Raji (cell line): ENCODE data around the gene TOMM70.

Experiments used
- POLR2A ChIP-seq: IDR thresholded peaks from 2 replicates; pipeline ENCODE4 v1.6.1; 2011; ENCODE audit warnings: low read depth, low read length, control low read depth; ENCODE audit not compliant: insufficient read depth

TOMM70 gene

GRCh38 chr3:100395679-100396431, 5.0 kb downstream of the TOMM70 start:
- no peak for TF ChIP-seq POLR2A

DNA sequence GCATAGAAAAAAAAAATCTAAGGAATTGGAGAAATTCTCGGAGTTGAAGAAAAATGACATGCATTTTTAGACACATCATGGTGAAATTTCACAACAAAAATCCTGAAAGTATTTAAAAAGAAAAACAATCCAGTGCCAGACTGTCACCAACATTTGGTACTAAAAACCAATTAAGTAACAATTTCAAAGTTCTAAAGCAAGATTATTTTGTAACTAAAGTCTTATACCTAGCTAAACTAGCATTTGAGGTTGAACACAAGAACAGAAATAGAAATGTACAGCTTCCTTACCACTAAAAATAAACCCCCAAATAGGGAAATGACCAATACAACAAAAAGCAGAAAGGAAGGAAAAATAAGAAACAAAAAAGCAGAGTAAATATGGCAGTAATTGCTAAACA, 11.9 kb downstream of the TOMM70 start:
- no peak for TF ChIP-seq POLR2A

DNA sequence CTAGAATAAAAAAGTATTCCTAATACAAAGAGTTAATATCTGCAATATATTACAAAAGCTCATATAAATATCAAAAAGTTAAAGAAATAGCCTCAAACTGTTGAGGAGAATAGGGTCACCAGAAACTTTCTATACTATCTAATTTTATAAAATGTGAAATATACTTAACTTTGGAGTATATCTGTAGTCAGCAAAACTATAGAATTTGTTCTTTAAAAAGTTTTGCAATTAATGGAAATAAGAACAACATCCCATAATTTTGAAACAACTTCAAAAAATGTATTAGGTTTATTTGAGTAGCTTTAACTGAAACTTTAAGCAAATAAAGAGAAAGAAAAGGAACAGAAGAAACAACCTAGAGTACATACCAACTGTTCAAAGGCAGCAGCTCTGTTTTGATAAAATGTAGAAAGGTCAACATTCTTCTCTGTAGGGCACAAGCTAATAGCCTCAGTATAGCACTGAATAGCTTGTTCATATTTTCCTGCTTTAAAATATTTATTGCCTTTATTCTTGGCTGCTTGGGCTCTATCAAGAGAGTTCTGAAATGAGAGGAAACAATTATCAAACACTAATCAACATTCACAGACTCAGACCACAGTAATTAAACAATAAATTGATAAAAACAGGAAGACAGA, 14.3 kb downstream of the TOMM70 start:
- no peak for TF ChIP-seq POLR2A

DNA sequence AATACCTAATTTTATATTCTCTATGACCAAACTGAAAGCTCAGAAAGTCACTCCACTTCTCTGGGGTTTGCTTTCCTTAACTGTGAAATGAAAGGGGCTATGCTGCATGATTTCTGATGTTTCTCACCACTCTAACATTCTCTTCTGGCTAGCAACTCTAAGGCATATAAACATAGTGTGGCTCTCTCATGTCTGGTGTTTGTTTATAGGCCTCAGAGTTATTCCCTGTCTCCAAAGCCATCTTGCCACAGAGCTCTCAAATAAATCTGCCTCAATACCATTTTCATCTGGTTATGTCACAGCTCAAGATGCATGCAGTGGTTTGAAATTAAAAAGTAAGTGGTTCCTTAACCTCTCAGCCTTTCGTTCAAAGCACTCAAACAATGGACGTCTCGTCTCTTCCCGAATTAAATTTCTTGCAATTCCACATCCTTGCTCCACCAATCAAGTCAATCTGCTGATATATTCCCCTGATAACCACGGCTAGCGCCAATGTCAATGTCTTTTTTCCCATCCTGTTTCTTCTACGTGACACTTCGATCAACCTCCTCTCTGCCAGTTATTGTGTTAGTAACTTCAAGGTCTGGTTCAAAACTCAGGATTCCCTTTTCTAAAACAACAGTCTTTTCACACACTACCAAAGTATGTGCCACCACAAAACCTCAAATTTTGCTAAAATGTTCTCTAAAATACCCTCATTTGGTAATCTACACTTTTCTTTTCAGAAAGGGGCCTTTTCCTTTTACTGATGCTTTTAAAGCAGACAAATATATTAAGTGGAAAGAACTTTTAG, 16.0 kb downstream of the TOMM70 start:
- no peak for TF ChIP-seq POLR2A

- TF ChIP-seq POLR2A, result no peak
Measured at GRCh38 chr3:100376301-100376700, 24.6 kb downstream of the TOMM70 start.

- no peak for TF ChIP-seq POLR2A
Measured at GRCh38 chr3:100374521-100374920, 26.4 kb downstream of the TOMM70 start.

DNA sequence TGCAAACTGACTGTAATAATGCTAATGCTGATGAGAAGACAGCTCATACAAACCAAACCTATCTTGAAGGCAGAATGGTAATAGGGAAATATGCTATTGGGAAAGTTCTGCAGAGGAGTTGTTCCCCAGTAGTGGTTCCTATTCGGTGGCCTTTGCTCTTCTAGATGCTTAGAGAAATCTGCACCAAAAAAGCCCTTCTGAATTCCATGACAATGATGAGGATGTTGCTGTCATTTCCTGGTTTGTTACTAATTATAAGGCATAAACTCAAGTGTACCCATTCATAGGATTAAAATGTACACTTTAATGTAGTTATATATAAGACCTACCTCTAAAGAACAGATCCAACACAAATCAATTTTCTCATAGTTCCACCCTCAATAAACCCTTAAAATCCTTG, 30.1 kb downstream of the TOMM70 start:
- no peak for TF ChIP-seq POLR2A

- TF ChIP-seq POLR2A, result no peak
Measured at GRCh38 chr3:100368441-100368840, 32.4 kb downstream of the TOMM70 start.

GRCh38 chr3:100366424-100366823, 34.5 kb downstream of the TOMM70 start:
- no peak for TF ChIP-seq POLR2A

DNA sequence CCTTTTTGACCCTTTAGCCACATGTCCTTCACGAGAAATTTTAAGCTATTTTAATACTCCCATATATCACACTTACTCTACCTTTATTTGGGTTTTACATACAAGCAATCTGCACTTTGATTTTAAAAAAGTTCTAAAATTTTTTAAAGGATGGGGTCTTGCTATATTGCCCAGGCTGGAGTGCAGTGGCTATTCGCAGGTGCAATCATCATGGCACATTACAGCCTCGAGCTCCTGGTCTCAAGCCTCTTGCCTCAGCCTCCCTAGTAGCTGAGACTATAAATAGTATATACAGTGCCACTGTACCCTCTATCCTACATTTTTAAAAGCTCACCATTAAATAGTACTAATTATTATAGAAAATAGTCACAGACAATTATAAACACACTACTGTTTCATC, 36.5 kb downstream of the TOMM70 start:
- TF ChIP-seq POLR2A, result no peak

DNA sequence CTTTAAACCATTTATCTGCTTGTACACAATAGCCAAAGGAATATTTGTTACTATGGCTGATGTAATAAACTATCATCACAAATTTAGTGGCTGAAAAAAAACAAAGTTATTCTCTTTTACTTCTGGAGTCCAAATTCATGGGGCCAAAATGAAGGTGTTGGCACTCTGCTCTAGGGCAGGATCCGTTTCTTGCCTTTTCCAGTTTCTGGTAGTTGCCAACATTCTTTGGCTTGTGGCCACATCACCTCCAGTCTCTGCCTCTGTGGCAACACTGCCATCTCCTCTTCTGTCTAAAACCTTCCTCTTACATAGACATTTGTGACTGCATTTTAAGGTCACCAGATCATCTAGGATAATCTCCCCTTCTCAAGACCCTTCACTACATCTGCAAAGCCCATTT, 39.0 kb downstream of the TOMM70 start:
- no peak for TF ChIP-seq POLR2A

- TF ChIP-seq POLR2A, result no peak
Measured at GRCh38 chr3:100360757-100361496, 40.0 kb downstream of the TOMM70 start.

DNA sequence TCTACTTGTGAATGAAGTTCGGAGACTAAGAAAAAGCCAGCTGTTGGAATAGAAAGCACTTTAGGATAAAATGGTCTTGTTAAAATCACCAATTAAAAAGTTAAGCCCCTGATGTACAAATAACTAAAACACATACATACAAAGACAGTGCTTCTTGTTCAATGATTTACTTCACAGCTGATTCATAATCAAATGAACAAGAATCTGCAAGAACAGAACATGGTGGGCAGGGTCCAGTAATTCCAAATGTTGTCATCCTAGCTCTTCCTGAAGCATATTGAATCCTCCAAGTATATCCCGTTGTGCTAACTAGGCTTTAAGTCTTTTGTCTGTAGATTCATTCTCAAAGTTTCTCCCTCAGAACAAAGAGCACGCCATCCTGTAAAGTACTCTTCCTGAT, 41.9 kb downstream of the TOMM70 start:
- TF ChIP-seq POLR2A, result no peak

DNA sequence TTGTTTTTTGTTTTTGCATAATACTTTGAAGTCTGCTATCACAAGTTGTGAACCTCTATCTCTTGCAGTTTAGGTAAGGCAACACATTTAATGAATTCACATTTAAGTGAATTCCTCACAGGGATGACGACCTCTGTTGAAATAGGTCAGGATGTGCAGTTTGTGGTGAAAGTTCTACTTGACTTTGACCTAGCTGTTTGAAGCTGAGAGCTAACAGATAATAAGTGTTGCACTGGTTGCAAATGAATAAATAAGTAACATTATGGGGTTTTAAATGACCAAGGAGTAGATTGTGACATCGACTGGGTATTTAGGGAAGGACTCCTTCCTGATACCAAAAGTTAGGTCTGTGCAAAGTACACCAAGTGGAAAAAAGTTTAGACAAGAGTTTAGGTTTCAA, 42.5 kb downstream of the TOMM70 start:
- TF ChIP-seq POLR2A, result no peak

- TF ChIP-seq POLR2A, result no peak
Measured at GRCh38 chr3:100354850-100355249, 46.0 kb downstream of the TOMM70 start.

GRCh38 chr3:100352296-100353231, 48.3 kb downstream of the TOMM70 start:
- no peak for TF ChIP-seq POLR2A
